IMR-90 (cell line): ENCODE data around the gene URB1.

ENCODE experiments used
- BHLHE40 ChIP-seq: fragments of 150-350 bp; IDR thresholded peaks from 2 replicates; pipeline ENCODE4 v1.6.1; 2016; ENCODE audit warnings: mild to moderate bottlenecking, low read depth, low read length
- CEBPB ChIP-seq: IDR thresholded peaks from 2 replicates; pipeline ENCODE4 v1.6.1; 2012; ENCODE audit warnings: low read depth, low read length, improper control_type of control experiment
- CTCF ChIP-seq: conservative IDR thresholded peaks from 2 replicates; pipeline ENCODE4 v1.5.1; 2012; ENCODE audit warnings: mild to moderate bottlenecking, low read depth, low read length, improper control_type of control experiment
- MXI1 ChIP-seq: IDR thresholded peaks from 2 replicates; pipeline ENCODE4 v1.6.1; 2012; ENCODE audit warnings: low read depth, mild to moderate bottlenecking, low read length, moderate library complexity, borderline replicate concordance
- NFE2L2 ChIP-seq: fragments of 150-350 bp; IDR thresholded peaks from 2 replicates; pipeline ENCODE4 v1.6.1; 2016; ENCODE audit warnings: low read depth, mild to moderate bottlenecking, low read length
- POLR2A ChIP-seq: IDR thresholded peaks from 2 replicates; pipeline ENCODE4 v1.6.1; 2012; ENCODE audit warnings: mild to moderate bottlenecking, low read depth, low read length
- RFX5 ChIP-seq: IDR thresholded peaks from 2 replicates; pipeline ENCODE4 v1.8.0; 2012; ENCODE audit warnings: low read depth, mild to moderate bottlenecking, low read length, moderate library complexity
- SMC3 ChIP-seq: fragments of 150-350 bp; IDR thresholded peaks from 2 replicates; pipeline ENCODE4 v1.6.1; 2016; ENCODE audit warnings: low read depth, mild to moderate bottlenecking, antibody characterized with exemption, low read length, moderate library complexity

DNA sequence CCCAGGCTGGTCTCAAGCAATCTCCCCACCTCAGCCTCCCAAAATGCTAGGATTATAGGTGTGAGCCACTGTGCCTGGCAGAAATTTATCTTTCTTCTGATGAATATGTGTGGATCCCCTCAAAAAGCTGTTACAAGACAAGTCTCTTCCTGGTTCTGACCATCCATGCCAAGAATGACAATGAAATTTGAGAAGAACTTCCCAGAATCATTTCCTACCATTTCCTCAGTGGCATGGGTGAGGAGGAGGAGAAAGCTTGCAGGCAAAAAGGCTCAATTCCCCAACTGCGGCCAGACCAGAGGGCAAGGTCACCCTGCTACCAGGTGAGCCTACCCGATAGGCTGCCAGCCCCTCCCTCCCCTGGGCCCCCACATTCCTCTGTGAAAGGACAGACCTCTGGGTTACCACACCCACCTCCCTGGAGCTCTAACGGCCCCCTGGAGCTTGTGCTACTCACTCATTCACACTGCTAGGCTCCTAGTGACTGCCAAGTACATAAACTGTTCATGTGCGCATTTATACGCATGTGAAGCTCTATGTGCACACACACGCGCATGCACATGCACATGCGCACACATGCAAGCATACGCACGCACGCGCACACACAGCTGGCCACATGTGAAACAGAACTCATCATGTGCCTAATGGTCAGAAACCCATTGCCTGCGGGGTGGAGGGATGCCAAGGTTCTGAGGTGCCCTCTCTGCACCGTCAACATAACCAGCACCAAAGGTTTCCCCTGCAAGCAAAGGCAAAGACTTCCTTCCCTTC lies 77.1 kb downstream of the URB1 start:
- TF ChIP-seq POLR2A (no peak), CTCF (no peak), RFX5 (no peak), BHLHE40 (no peak), CEBPB (no peak), SMC3 (no peak), MXI1 (no peak), NFE2L2 (no peak)
